C4-2B (cell line): Measurements from ENCODE around the gene TFPI2.

Experiments used
- H3K27ac ChIP-seq: fragments of 450-650 bp; 2 replicates; pipeline ENCODE4 v1.5.1; 2017
- CTCF ChIP-seq: fragments of 450-650 bp; conservative IDR thresholded peaks from 2 replicates; pipeline ENCODE4 v1.5.1; 2017; ENCODE audit warnings: mild to moderate bottlenecking
- ZFX ChIP-seq: fragments of 450-650 bp; IDR thresholded peaks from 2 replicates; pipeline ENCODE4 v1.6.1; 2017

Gene TFPI2

GRCh38 chr7:93890464-93891068, at the start of gene TFPI2:
TSS of gene TFPI2 (minus strand) at chr7:93890753. CDS start at chr7:93890678, 75 bp downstream.
- H3K27ac ChIP-seq, result no peak within 1 kb of the TSS
- TF ChIP-seq CTCF (no peak), ZFX (no peak)

DNA sequence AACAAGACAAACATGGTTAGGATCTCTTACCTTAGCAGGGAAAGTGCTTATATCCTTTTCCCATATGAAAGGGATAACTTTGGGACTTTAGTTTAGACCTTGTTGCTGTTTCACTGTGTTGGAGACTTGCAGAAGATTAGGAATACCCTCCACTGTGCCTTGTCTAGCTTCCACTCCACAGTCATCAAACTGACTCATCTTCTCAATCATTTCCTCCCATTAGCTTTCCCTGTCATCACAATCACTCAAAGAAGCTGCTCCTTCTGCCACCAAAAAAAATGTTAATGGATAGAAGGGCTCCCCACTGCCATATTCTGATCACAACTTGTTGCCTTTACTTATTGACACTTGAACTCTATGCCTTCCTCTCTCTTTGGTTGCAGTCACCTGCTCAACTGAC, 47.7 kb upstream of the TFPI2 start:
- H3K27ac ChIP-seq, result no peak overlapping the region
- TF ChIP-seq ZFX, result no peak
- no peak for TF ChIP-seq CTCF

GRCh38 chr7:93937818-93938217, 47.3 kb upstream of the TFPI2 start:
- H3K27ac ChIP-seq, result no peak overlapping the region
- TF ChIP-seq ZFX, result no peak
- no peak for TF ChIP-seq CTCF

DNA sequence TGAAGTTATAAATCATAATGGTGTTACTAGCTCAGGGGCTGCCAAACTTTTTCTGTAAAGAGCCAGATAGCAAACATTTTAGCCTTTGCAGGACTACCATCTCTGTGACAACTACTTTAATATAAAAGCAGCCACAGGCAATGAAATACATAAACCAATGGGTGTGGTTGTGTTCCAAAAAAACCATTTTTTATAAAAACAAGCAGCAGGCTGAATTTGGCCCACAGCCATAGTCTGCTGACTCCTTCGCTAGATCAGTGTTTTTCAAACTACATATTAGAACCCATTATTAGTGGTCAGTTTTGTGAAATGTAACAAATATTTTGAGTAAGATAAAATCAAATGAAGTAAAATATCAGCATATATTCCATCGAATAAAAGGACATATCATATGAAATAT, 44.5 kb upstream of the TFPI2 start:
- no peak for TF ChIP-seq CTCF
- TF ChIP-seq ZFX, result no peak
- no peak overlapping the region for H3K27ac ChIP-seq

DNA sequence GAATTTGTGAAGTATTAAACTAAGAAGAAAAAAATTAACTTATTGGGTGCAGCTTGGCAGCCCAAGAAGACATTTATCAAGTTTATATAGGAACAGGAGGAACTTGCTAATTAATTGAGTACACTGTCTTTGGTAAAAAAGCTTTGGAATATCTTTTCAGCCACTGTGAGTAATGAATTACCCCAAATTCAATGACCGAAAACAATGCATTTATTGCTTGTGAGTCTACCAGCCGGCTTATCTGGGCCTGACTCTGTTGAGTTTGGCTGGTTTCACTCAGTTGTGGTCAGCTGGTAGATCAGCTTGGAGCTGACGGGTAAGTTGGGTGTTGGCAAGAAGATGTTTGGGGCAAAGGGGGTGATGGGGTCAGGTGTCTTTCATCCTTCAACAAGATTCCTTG, 42.6 kb upstream of the TFPI2 start:
- TF ChIP-seq CTCF, result no peak
- TF ChIP-seq ZFX, result no peak
- H3K27ac ChIP-seq, result no peak overlapping the region

GRCh38 chr7:93931655-93932054, 41.1 kb upstream of the TFPI2 start:
- TF ChIP-seq CTCF (no peak), ZFX (no peak)
- no peak overlapping the region for H3K27ac ChIP-seq

- no peak overlapping the region for H3K27ac ChIP-seq
- no peak for TF ChIP-seq ZFX
- no peak for TF ChIP-seq CTCF
Observed at GRCh38 chr7:93927585-93927984, 37.0 kb upstream of the TFPI2 start.
